Measurements from ENCODE around the gene TBX2. TPM values are rescaled to one million over a fixed set of nuclear protein-coding genes. Genes with fewer than 3 reads are reported as not detected.

TBX2 gene
- total and polyA plus RNA-seq, 2 of the 13 experiments (the other 11 are each of a cell fraction or from before 2014, with no cell fraction given) = 2.8 to 15.3 TPM

GRCh38 chr17:61396586-61397085, 3.0 kb upstream of the TBX2 start (continued):
- TF ChIP-seq DNMT1 (CRISPR knock-in tag; IDR thresholded peaks at IDR 0.05) = 0 out of 2 replicates have a peak, but pooled peaks have one; percentile 50
- TF ChIP-seq ZNF337 (CRISPR knock-in tag; IDR thresholded peaks at IDR 0.05; ENCODE audit: borderline replicate concordance, low read depth) = no peak
- no peak for TF ChIP-seq ONECUT2 (CRISPR knock-in tag; IDR thresholded peaks at IDR 0.05)
- no peak for TF ChIP-seq ZNF724P (CRISPR knock-in tag; IDR thresholded peaks at IDR 0.05; ENCODE audit: borderline replicate concordance)
- peak; percentile 44; the same call in 1 of the 2 replicates for TF ChIP-seq TOPORS (CRISPR knock-in tag; IDR thresholded peaks at IDR 0.05)
- TF ChIP-seq ZSCAN29 (CRISPR knock-in tag; conservative IDR thresholded peaks at IDR 0.05) = no peak
- TF ChIP-seq CREB1 (IDR thresholded peaks at IDR 0.05) = no peak
- no peak for TF ChIP-seq CREB1 (CRISPR knock-in tag; IDR thresholded peaks at IDR 0.05)
- TF ChIP-seq EP300 (IDR thresholded peaks at IDR 0.05; ENCODE audit: low read depth in 2 of 2, low read length in 2 of 2) = no peak
- no peak for TF ChIP-seq EP300 (CRISPR knock-in tag; IDR thresholded peaks at IDR 0.05; ENCODE audit: borderline replicate concordance)
- no peak for TF ChIP-seq ZSCAN22 (CRISPR knock-in tag; IDR thresholded peaks at IDR 0.05)
- peak; percentile 85 for TF ChIP-seq AGO2 (optimal IDR thresholded peaks at IDR 0.05; ENCODE audit: low read depth, low read length)
- TF ChIP-seq HOXA5 (CRISPR knock-in tag; IDR thresholded peaks at IDR 0.05) = no peak
- no peak for TF ChIP-seq GTF3A (CRISPR knock-in tag; conservative IDR thresholded peaks at IDR 0.05)
- TF ChIP-seq ZBTB25 (CRISPR knock-in tag; IDR thresholded peaks at IDR 0.05) = no peak
- TF ChIP-seq ATF7 (IDR thresholded peaks at IDR 0.05) = no peak
- TF ChIP-seq ATF7 (CRISPR knock-in tag; IDR thresholded peaks at IDR 0.05) = no peak
- no peak for TF ChIP-seq BRF2 (CRISPR knock-in tag; IDR thresholded peaks at IDR 0.05)
- no peak for TF ChIP-seq PLSCR1 (CRISPR knock-in tag; IDR thresholded peaks at IDR 0.05; ENCODE audit: borderline replicate concordance)
- no peak for TF ChIP-seq HDAC6 (IDR thresholded peaks at IDR 0.05; ENCODE audit: low read depth, low read length)
- TF ChIP-seq SNAPC5 (CRISPR knock-in tag; IDR thresholded peaks at IDR 0.05; ENCODE audit: borderline replicate concordance) = no peak
- TF ChIP-seq PAX8 (CRISPR knock-in tag; IDR thresholded peaks at IDR 0.05; ENCODE audit: borderline replicate concordance) = no peak
- TF ChIP-seq ZNF512 (CRISPR knock-in tag; IDR thresholded peaks at IDR 0.05) = no peak
- TF ChIP-seq SIX1 (CRISPR knock-in tag; IDR thresholded peaks at IDR 0.05; ENCODE audit: borderline replicate concordance) = no peak
- peak; percentile 80 for TF ChIP-seq HNRNPL (IDR thresholded peaks at IDR 0.05; ENCODE audit: low read depth, low read length)
- no peak for TF ChIP-seq ATF5 (CRISPR knock-in tag; IDR thresholded peaks at IDR 0.05; ENCODE audit: low read depth)
- TF ChIP-seq POGZ (CRISPR knock-in tag; IDR thresholded peaks at IDR 0.05) = no peak
